Spleen (tissue), 7 donors: ENCODE measurements around the gene SPATA31C2.

Experiments used
- POLR2A ChIP-seq, 3 donors: fragments of 450-650 bp; IDR thresholded peaks; one replicate each; pipeline ENCODE4 v1.5.1; 2017; ENCODE audit warnings: antibody characterized with exemption in 3 of 3, mild to moderate bottlenecking in 1 of 3
- POLR2AphosphoS5 ChIP-seq, 3 donors: sonication (generic); formaldehyde crosslinking; IDR thresholded peaks; one replicate each; pipeline ENCODE4 v1.5.1; 2017; ENCODE audit warnings: antibody characterized with exemption in 3 of 3
- TF ChIP-seq, protein P1 (sequence below), 11 experiments: fragments of 200-600 bp in 7 of 11; fragments of 450-650 bp in 4 of 11; sonication (generic) in 4 of 11; IDR thresholded peaks in 8 of 11; conservative IDR thresholded peaks in 3 of 11; 1 replicate in 7 of 11; 2 replicates in 4 of 11; pipeline versions ENCODE4 v1.4.0 to v1.8.0; 2016 to 2021; ENCODE audit warnings: antibody characterized with exemption in 11 of 11, inconsistent platforms in 4 of 11, mild to moderate bottlenecking in 1 of 11
- donor health status: DM: no; HTN: no; CAD: no; lungs with moderate emphysema.
- donor health status: DM: no; HTN: no; CAD: no.
- donor health status: DM: no; HTN: no; CAD: no.

DNA sequence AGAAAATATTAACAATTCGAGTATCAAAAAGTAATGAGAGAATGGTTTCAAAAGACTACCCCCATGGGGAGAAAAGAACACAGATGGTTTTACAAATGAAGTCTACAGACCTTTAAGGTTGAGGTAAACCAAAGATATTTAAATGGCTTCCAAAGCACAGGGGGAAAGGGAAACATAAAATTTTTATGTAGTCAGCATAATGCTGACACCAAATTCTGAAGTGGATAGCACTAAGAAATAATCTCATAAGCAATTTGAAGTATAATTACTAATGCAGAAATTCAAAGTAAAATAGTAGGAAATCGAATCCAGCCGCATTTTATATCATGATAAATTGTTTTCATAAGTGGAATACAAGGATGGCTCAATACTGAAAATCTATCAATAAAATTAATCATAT, 30.3 kb upstream of the SPATA31C2 start:
- TF ChIP-seq, protein P1, sequence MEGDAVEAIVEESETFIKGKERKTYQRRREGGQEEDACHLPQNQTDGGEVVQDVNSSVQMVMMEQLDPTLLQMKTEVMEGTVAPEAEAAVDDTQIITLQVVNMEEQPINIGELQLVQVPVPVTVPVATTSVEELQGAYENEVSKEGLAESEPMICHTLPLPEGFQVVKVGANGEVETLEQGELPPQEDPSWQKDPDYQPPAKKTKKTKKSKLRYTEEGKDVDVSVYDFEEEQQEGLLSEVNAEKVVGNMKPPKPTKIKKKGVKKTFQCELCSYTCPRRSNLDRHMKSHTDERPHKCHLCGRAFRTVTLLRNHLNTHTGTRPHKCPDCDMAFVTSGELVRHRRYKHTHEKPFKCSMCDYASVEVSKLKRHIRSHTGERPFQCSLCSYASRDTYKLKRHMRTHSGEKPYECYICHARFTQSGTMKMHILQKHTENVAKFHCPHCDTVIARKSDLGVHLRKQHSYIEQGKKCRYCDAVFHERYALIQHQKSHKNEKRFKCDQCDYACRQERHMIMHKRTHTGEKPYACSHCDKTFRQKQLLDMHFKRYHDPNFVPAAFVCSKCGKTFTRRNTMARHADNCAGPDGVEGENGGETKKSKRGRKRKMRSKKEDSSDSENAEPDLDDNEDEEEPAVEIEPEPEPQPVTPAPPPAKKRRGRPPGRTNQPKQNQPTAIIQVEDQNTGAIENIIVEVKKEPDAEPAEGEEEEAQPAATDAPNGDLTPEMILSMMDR (IDR thresholded peaks at IDR 0.05 in 8 of 11, conservative IDR thresholded peaks at IDR 0.05 in 3 of 11) = no peak
- TF ChIP-seq POLR2A (IDR thresholded peaks at IDR 0.05) (no peak), POLR2AphosphoS5 (IDR thresholded peaks at IDR 0.05) (no peak)
